A549 (cell line): ENCODE data around the gene CALN1.

Experiments
- CEBPB ChIP-seq, 2 experiments: fragments of >200 bp in 1 of 2; sonication (Bioruptor Twin) in 1 of 2; formaldehyde crosslinking in 1 of 2; IDR thresholded peaks; 2 replicates each; pipeline ENCODE4 v1.6.1; 2012 to 2016
- EP300 ChIP-seq, 2 experiments: fragments of >200 bp; sonication (Bioruptor Twin); formaldehyde crosslinking; IDR thresholded peaks; 2 replicates in 1 of 2; 3 replicates in 1 of 2; pipeline ENCODE4 v1.6.1; 2016 to 2017
- FOSL2 ChIP-seq, 2 experiments: fragments of 450-650 bp in 1 of 2; fragments of >200 bp in 1 of 2; sonication (Bioruptor Twin) in 1 of 2; formaldehyde crosslinking; IDR thresholded peaks; 2 replicates each; pipeline versions ENCODE4 v1.5.0 to v1.6.1; 2016 to 2020; ENCODE audit warnings: mild to moderate bottlenecking in 1 of 2, moderate library complexity in 1 of 2
- HDAC2 ChIP-seq: fragments of 200-600 bp; sonication (generic); IDR thresholded peaks from 2 replicates; pipeline ENCODE4 v1.6.1; 2016
- MAX ChIP-seq: IDR thresholded peaks from 2 replicates; pipeline ENCODE4 v1.6.1; 2012
- NPAS2 ChIP-seq: fragments of 250-450 bp; sonication (Bioruptor Pico); IDR thresholded peaks from 2 replicates; pipeline ENCODE4 v1.8.0; 2022; ENCODE audit warnings: mild to moderate bottlenecking, moderate library complexity, borderline replicate concordance
- POLR2A ChIP-seq: IDR thresholded peaks from 2 replicates; pipeline ENCODE4 v1.6.1; 2012; ENCODE audit warnings: mild to moderate bottlenecking, low read length
- POLR2AphosphoS2 ChIP-seq: conservative IDR thresholded peaks from 2 replicates; pipeline ENCODE4 v1.6.1; 2012; ENCODE audit warnings: low read length, improper control_type of control experiment, inconsistent platforms
- REST ChIP-seq: fragments of 200-600 bp; sonication (generic); IDR thresholded peaks from 2 replicates; pipeline ENCODE4 v1.6.1; 2016; ENCODE audit warnings: antibody characterized with exemption, mild to moderate bottlenecking, moderate library complexity
- SMC3 ChIP-seq: fragments of >200 bp; sonication (Bioruptor Twin); formaldehyde crosslinking; IDR thresholded peaks from 3 replicates; pipeline ENCODE4 v1.6.1; 2018; ENCODE audit warnings: inconsistent platforms
- ZFP36 ChIP-seq: fragments of 450-650 bp; IDR thresholded peaks from 2 replicates; pipeline ENCODE4 v1.6.1; 2014; ENCODE audit warnings: borderline replicate concordance; ENCODE audit not compliant: partially characterized antibody
- ZNF302 ChIP-seq: fragments of 250-450 bp; sonication (Bioruptor Pico); IDR thresholded peaks from 2 replicates; pipeline ENCODE4 v1.9.0; 2021; ENCODE audit warnings: inconsistent platforms, mild to moderate bottlenecking, moderate library complexity
- TF ChIP-seq, protein P1 (sequence below): fragments of >200 bp; sonication (Bioruptor Twin); formaldehyde crosslinking; IDR thresholded peaks from 3 replicates; pipeline ENCODE4 v1.5.1; 2016
- TF ChIP-seq, protein P2 (sequence below): IDR thresholded peaks from 2 replicates; pipeline ENCODE4 v1.6.1; 2012

DNA sequence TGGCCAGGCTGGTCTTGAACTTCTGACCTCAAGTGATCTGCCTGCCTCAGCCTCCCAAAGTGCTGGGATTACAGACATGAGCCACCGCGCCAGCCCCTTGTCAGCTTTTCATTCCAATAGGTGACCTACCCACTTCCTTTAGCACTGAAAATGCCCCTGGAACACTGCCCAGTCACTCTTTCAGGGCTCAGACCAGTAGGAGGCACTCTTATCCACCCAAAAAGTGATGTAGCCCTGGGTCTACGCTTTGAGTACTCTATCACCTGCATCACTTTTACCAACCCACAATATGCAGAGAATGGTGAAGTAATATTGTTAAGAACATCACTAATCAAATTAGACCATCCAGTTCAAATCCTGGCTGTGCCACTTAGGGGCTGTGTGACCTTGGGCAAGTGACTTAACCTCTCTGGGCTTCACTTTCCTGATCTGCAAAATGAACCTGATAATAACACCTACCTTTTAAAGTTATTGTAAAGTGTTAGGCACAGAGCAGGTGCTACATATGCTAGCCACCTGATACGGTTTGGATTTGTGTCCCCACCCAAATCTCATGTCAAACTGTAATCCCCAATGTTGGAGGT, 5.2 kb downstream of the CALN1 start:
- TF ChIP-seq, protein P1, sequence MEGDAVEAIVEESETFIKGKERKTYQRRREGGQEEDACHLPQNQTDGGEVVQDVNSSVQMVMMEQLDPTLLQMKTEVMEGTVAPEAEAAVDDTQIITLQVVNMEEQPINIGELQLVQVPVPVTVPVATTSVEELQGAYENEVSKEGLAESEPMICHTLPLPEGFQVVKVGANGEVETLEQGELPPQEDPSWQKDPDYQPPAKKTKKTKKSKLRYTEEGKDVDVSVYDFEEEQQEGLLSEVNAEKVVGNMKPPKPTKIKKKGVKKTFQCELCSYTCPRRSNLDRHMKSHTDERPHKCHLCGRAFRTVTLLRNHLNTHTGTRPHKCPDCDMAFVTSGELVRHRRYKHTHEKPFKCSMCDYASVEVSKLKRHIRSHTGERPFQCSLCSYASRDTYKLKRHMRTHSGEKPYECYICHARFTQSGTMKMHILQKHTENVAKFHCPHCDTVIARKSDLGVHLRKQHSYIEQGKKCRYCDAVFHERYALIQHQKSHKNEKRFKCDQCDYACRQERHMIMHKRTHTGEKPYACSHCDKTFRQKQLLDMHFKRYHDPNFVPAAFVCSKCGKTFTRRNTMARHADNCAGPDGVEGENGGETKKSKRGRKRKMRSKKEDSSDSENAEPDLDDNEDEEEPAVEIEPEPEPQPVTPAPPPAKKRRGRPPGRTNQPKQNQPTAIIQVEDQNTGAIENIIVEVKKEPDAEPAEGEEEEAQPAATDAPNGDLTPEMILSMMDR, result no peak
- TF ChIP-seq ZNF302 (CRISPR knock-in tag), result no peak
- no peak for TF ChIP-seq CEBPB (IDR thresholded peaks at IDR 0.05)
- TF ChIP-seq REST, result no peak
- TF ChIP-seq POLR2AphosphoS2, result no peak
- TF ChIP-seq, protein P2, sequence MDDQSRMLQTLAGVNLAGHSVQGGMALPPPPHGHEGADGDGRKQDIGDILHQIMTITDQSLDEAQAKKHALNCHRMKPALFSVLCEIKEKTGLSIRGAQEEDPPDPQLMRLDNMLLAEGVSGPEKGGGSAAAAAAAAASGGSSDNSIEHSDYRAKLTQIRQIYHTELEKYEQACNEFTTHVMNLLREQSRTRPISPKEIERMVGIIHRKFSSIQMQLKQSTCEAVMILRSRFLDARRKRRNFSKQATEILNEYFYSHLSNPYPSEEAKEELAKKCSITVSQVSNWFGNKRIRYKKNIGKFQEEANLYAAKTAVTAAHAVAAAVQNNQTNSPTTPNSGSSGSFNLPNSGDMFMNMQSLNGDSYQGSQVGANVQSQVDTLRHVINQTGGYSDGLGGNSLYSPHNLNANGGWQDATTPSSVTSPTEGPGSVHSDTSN, result no peak
- TF ChIP-seq SMC3, result no peak
- TF ChIP-seq POLR2A, result no peak
- TF ChIP-seq HDAC2, result no peak
- TF ChIP-seq ZFP36, result no peak
- TF ChIP-seq NPAS2 (CRISPR knock-in tag), result no peak
- no peak for TF ChIP-seq MAX
- no peak for TF ChIP-seq EP300 (IDR thresholded peaks at IDR 0.05)
- TF ChIP-seq FOSL2 (IDR thresholded peaks at IDR 0.05), result no peak
- TF ChIP-seq FOSL2 (CRISPR knock-in tag; IDR thresholded peaks at IDR 0.05), result no peak
